Osteocyte (in vitro differentiated cells): ENCODE results near the gene ADCY3. TPM values are rescaled to one million over a fixed set of nuclear protein-coding genes. Genes with fewer than 3 reads are reported as not detected.

ENCODE experiments used
- DNase-seq: peaks from one replicate; pipeline ENCODE4 v3.0.0; 2021; ENCODE audit warnings: mixed read lengths; ENCODE audit not compliant: unreplicated experiment; ENCODE audit errors: extremely low spot score
- H3K27ac Mint-ChIP-seq: one replicate; pipeline ENCODE4 v1.8.0; 2021; ENCODE audit warnings: mild to moderate bottlenecking, mixed read lengths; ENCODE audit not compliant: unreplicated experiment
- H3K27me3 Mint-ChIP-seq: one replicate; pipeline ENCODE4 v1.8.0; 2021; ENCODE audit warnings: mixed read lengths; ENCODE audit not compliant: unreplicated experiment
- H3K36me3 Mint-ChIP-seq: one replicate; pipeline ENCODE4 v1.8.0; 2021; ENCODE audit warnings: mixed read lengths; ENCODE audit not compliant: unreplicated experiment
- H3K4me1 Mint-ChIP-seq: one replicate; pipeline ENCODE4 v1.8.0; 2021; ENCODE audit warnings: mixed read lengths; ENCODE audit not compliant: unreplicated experiment
- H3K4me3 Mint-ChIP-seq: one replicate; pipeline ENCODE4 v1.8.0; 2021; ENCODE audit warnings: mild to moderate bottlenecking, moderate library complexity, mixed read lengths; ENCODE audit not compliant: unreplicated experiment
- H3K9me3 Mint-ChIP-seq: one replicate; pipeline ENCODE4 v1.8.0; 2021; ENCODE audit warnings: mixed read lengths; ENCODE audit not compliant: unreplicated experiment
- total RNA-seq: library from RNA; stranded (reverse); gene quantifications from 2 replicates; pipeline ENCODE4 v1.2.1, GENCODE V29; 2021
- TF ChIP-seq, protein P1 (sequence below): fragments of 200-600 bp; sonication (generic); IDR thresholded peaks from 2 replicates; pipeline ENCODE4 v1.5.0; 2021; ENCODE audit warnings: antibody characterized with exemption, mild to moderate bottlenecking, moderate library complexity

ADCY3 gene
- total RNA-seq, 1 donor from 2014 or later = 99.9 TPM

DNA sequence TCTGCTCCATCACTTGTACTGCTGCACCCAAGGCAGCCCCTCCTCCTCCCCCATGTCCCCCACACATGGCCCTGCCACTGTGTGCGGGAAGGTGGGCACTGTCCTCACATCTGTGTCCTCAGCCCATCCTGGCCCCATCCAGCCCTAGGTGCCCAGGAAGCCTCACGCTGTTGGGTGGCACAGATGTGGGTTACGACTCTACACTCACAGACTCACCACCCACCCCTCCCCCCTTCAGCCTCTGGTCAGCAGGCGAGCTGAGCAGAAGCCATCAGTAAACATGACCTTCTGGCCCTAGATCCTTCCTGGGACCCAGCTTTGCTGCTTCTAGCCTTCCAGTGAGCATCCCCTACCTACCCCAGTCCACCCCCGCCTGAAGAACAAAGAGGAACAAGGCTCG, 43.0 kb downstream of the ADCY3 start:
- H3K4me3 Mint-ChIP-seq = no peak overlapping the region
- H3K9me3 Mint-ChIP-seq = no peaks in the 10 kb centered on the region
- DNase-seq = no peak
- TF ChIP-seq, protein P1, sequence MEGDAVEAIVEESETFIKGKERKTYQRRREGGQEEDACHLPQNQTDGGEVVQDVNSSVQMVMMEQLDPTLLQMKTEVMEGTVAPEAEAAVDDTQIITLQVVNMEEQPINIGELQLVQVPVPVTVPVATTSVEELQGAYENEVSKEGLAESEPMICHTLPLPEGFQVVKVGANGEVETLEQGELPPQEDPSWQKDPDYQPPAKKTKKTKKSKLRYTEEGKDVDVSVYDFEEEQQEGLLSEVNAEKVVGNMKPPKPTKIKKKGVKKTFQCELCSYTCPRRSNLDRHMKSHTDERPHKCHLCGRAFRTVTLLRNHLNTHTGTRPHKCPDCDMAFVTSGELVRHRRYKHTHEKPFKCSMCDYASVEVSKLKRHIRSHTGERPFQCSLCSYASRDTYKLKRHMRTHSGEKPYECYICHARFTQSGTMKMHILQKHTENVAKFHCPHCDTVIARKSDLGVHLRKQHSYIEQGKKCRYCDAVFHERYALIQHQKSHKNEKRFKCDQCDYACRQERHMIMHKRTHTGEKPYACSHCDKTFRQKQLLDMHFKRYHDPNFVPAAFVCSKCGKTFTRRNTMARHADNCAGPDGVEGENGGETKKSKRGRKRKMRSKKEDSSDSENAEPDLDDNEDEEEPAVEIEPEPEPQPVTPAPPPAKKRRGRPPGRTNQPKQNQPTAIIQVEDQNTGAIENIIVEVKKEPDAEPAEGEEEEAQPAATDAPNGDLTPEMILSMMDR = no peak
- peaks cover 4% of the 10 kb centered on the region for H3K36me3 Mint-ChIP-seq
- H3K27me3 Mint-ChIP-seq = no peaks in the 10 kb centered on the region
- no peak overlapping the region for H3K27ac Mint-ChIP-seq
- peaks cover 20% of the 10 kb centered on the region for H3K4me1 Mint-ChIP-seq

DNA sequence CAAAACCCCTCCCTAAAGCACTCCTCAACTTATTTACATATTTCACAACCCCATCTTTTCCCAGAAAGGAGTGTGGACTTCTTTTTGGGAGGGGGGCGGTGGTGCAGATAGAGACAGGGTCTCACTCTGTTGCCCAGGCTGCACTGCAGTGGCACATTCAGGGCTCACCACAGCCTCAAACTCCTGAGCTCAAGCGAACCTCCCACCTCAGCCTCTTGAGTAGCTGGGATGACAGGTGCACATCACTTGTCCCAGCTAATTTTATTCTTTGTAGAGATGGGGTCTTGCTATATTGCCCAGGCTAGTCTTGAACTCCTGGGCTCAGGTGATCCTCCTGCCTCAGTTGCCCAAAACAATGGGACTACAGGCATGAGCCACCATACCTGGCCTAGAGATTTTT, 44.1 kb downstream of the ADCY3 start:
- Mint-ChIP-seq H3K4me1 (peaks cover 30% of the 10 kb centered on the region), H3K27me3 (no peaks in the 10 kb centered on the region), H3K27ac (no peak overlapping the region), H3K36me3 (peaks cover under 1% of the 10 kb centered on the region), H3K9me3 (no peaks in the 10 kb centered on the region), H3K4me3 (no peak overlapping the region)
- TF ChIP-seq, protein P1 = no peak
- DNase-seq = no peak

DNA sequence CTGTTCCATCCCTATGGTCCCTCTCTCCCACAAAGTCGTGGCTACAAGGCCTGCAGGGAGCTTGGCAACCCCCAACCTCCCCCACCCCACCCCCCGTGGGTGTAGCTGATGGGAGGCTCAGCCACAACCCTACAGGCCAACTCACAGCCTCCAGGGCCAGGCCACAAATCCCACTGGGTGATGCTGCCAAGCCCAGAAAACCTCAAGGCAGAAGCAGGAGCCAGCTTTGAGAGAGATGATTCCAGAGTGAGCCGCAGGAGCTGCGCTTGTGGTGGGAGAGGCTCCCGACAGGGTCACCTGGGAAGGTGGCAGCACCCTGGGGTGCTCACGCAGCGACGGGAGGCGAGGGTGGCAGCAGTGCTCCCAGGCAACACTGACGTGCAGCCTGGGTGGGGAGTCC, 44.8 kb downstream of the ADCY3 start:
- TF ChIP-seq, protein P1 = no peak
- no peaks in the 10 kb centered on the region for H3K9me3 Mint-ChIP-seq
- DNase-seq = no peak
- no peaks in the 10 kb centered on the region for H3K27me3 Mint-ChIP-seq
- peaks cover 33% of the 10 kb centered on the region for H3K4me1 Mint-ChIP-seq
- H3K27ac Mint-ChIP-seq = no peak overlapping the region
- H3K4me3 Mint-ChIP-seq = no peak overlapping the region
- H3K36me3 Mint-ChIP-seq = peaks cover 6% of the 10 kb centered on the region

DNA sequence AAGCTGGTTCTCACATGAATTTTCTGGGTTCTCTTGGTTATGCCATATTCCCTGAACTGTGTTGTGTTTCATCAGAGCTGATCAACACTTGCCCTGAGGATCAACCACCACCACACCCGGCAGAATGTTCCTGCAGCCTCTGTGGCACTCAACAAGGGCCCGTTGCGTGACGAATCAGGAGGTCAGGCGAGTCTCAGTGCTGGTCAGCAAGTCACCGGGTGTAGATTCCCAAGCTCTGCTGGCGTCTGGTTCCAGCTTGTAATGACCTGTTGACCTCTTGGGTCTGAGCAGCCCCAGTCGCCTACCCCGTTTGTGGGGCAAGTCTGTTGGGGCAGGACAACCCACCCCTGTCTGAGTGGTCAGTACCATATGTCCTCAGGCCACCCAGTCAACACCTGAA, 46.0 kb downstream of the ADCY3 start:
- Mint-ChIP-seq H3K36me3 (peaks cover 6% of the 10 kb centered on the region), H3K4me3 (no peak overlapping the region), H3K27ac (no peak overlapping the region), H3K9me3 (no peaks in the 10 kb centered on the region), H3K4me1 (peaks cover 33% of the 10 kb centered on the region), H3K27me3 (no peaks in the 10 kb centered on the region)
- DNase-seq = no peak
- TF ChIP-seq, protein P1 = no peak

DNA sequence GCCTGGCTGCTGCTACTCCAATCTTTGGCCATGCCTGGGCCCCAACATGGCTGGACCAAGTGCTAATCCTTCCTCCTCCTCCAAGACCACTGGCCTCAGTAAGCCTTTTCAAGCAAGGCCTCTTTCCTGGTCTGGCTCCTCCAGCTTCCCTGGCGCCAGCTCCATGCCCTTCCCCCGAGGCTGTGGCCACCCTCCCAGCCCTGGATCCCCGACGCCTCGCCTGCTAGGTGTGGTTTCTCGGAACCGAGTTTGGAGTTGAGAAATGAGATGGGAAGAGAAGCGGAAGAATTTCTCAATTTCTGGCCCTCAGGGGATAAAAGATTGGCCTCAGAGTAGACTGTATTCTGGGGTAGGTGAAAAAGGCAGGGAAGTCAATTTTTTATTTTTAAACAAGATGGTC, 46.4 kb downstream of the ADCY3 start:
- Mint-ChIP-seq H3K27me3 (no peaks in the 10 kb centered on the region), H3K4me3 (no peak overlapping the region), H3K36me3 (peaks cover 6% of the 10 kb centered on the region), H3K4me1 (peaks cover 33% of the 10 kb centered on the region), H3K9me3 (no peaks in the 10 kb centered on the region), H3K27ac (no peak overlapping the region)
- no peak for DNase-seq
- TF ChIP-seq, protein P1 = no peak
